ENCODE measurements around the gene EFCAB7. TPM values are rescaled to one million over a fixed set of nuclear protein-coding genes. Genes with fewer than 3 reads are reported as not detected.
A peak's percentile ranks its signal among the peaks of the same experiment; 100 is the strongest.

The EFCAB7 gene
- total RNA-seq, 3 donors from 2014 or later = 5.6 to 15.1 (median 12.5) TPM

GRCh38 chr1:63545780-63546179 lies 22.5 kb downstream of the EFCAB7 start:
- intact Hi-C loops (cut with DNase I; ENCODE audit: low total_unique reads) = no loop called here
- H3K36me3 ChIP-seq = no peaks in the 10 kb centered on the region
- no peak for DNase-seq (ENCODE audit: low spot score in 2 of 2)
- H3K9me3 ChIP-seq = no peaks in the 10 kb centered on the region
- TF ChIP-seq, protein P1, sequence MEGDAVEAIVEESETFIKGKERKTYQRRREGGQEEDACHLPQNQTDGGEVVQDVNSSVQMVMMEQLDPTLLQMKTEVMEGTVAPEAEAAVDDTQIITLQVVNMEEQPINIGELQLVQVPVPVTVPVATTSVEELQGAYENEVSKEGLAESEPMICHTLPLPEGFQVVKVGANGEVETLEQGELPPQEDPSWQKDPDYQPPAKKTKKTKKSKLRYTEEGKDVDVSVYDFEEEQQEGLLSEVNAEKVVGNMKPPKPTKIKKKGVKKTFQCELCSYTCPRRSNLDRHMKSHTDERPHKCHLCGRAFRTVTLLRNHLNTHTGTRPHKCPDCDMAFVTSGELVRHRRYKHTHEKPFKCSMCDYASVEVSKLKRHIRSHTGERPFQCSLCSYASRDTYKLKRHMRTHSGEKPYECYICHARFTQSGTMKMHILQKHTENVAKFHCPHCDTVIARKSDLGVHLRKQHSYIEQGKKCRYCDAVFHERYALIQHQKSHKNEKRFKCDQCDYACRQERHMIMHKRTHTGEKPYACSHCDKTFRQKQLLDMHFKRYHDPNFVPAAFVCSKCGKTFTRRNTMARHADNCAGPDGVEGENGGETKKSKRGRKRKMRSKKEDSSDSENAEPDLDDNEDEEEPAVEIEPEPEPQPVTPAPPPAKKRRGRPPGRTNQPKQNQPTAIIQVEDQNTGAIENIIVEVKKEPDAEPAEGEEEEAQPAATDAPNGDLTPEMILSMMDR (IDR thresholded peaks at IDR 0.05) = no peak
- TF ChIP-seq POLR2AphosphoS5 (IDR thresholded peaks at IDR 0.05) (no peak), POLR2A (IDR thresholded peaks at IDR 0.05) (no peak)
- H3K27ac ChIP-seq = no peak overlapping the region
- H3K4me3 ChIP-seq = no peak overlapping the region
- no peaks in the 10 kb centered on the region for H3K27me3 ChIP-seq
- no peaks in the 10 kb centered on the region for H3K4me1 ChIP-seq

DNA sequence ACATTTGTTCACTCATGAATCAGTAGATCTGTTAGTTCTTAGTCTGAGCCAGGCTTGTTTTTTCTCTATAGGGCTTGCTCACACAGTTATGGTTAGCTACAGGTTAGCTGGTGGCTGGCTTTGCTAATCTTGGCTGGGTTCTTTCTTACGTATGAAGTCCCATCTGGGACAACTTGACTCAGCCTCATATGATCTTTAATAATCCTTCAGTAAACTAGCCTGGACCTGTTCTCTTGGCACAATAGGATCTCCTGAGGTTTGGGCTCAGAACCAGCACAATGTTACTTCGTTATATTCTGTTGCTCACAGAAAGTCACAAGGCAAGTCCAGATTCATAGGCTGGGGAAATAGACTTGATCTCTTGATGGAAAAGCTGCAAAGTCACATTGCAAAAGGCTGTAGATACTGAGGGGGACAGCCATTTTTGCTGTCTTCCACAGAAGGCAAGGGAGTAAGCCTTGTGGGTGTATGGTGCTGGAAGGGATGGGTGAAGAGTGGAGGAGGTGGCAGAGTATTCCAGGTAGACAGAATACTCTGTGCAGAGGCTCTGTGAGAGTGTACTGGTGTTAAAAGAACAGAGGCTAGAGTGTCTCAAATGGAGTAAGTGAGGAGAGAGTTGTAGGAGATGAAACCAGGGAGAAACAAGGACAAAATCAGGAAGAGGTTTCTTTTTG lies 24.4 kb downstream of the EFCAB7 start:
- no peaks in the 10 kb centered on the region for H3K36me3 ChIP-seq
- peak in 1 of 3 donors; percentile 10 for TF ChIP-seq POLR2AphosphoS5 (IDR thresholded peaks at IDR 0.05)
- TF ChIP-seq, protein P1 (IDR thresholded peaks at IDR 0.05) = no peak
- no peaks in the 10 kb centered on the region for H3K27me3 ChIP-seq
- intact Hi-C loops (cut with DNase I; ENCODE audit: low total_unique reads) = no loop called here
- H3K4me1 ChIP-seq = no peaks in the 10 kb centered on the region
- H3K27ac ChIP-seq = peak overlapping the region; percentile 52 to 81
- peak in 1 of 2 donors; percentile 60 for DNase-seq (ENCODE audit: low spot score in 2 of 2)
- no peaks in the 10 kb centered on the region for H3K9me3 ChIP-seq
- no peak overlapping the region for H3K4me3 ChIP-seq

GRCh38 chr1:63548303-63548702 lies 25.0 kb downstream of the EFCAB7 start:
- Histone ChIP-seq H3K4me3 (no peak overlapping the region), H3K36me3 (no peaks in the 10 kb centered on the region), H3K27ac (peak overlapping the region; percentile 52 to 81), H3K27me3 (no peaks in the 10 kb centered on the region), H3K9me3 (no peaks in the 10 kb centered on the region), H3K4me1 (no peaks in the 10 kb centered on the region)
- intact Hi-C loops (cut with DNase I; ENCODE audit: low total_unique reads) = no loop called here
- no peak for DNase-seq (ENCODE audit: low spot score in 2 of 2)
- TF ChIP-seq, protein P1 (IDR thresholded peaks at IDR 0.05) = no peak
- TF ChIP-seq POLR2A (IDR thresholded peaks at IDR 0.05) (no peak), POLR2AphosphoS5 (IDR thresholded peaks at IDR 0.05) (no peak)

GRCh38 chr1:63548877-63549276 lies 25.6 kb downstream of the EFCAB7 start:
- Histone ChIP-seq H3K4me1 (no peaks in the 10 kb centered on the region), H3K4me3 (no peak overlapping the region), H3K36me3 (no peaks in the 10 kb centered on the region), H3K27me3 (no peaks in the 10 kb centered on the region), H3K27ac (peak overlapping the region; percentile 15 to 52), H3K9me3 (no peaks in the 10 kb centered on the region)
- no peak for DNase-seq (ENCODE audit: low spot score in 2 of 2)
- TF ChIP-seq, protein P1 (IDR thresholded peaks at IDR 0.05) = no peak
- TF ChIP-seq POLR2AphosphoS5 (IDR thresholded peaks at IDR 0.05) (no peak), POLR2A (IDR thresholded peaks at IDR 0.05) (no peak)
- intact Hi-C loops (cut with DNase I; ENCODE audit: low total_unique reads) = no loop called here

DNA sequence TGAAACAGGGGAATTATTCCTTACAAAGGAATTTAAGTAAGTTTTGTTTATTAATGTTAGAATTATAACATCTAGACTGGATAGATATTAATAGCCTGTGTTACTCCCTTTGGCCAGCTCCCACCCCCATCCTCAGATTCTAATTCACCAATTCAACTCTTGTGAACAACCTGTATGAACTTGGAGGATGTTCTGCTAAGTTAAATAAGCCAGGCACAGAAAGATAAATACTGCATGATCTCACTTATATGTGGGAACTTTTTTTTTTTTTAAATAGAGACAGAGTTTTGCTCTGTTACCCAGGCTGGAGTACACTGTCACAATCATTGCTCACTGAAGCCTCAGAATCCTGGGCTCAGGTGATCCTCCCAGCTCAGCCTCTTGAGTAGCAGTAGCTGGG lies 32.2 kb downstream of the EFCAB7 start:
- no peaks in the 10 kb centered on the region for H3K27me3 ChIP-seq
- H3K4me3 ChIP-seq = no peak overlapping the region
- TF ChIP-seq POLR2AphosphoS5 (IDR thresholded peaks at IDR 0.05) (no peak), POLR2A (IDR thresholded peaks at IDR 0.05) (no peak)
- TF ChIP-seq, protein P1 (IDR thresholded peaks at IDR 0.05) = no peak
- H3K36me3 ChIP-seq = no peaks in the 10 kb centered on the region
- H3K27ac ChIP-seq = no peak overlapping the region
- no peak for DNase-seq (ENCODE audit: low spot score in 2 of 2)
- H3K9me3 ChIP-seq = no peaks in the 10 kb centered on the region
- intact Hi-C loops (cut with DNase I; ENCODE audit: low total_unique reads) = no loop called here
- H3K4me1 ChIP-seq = no peaks in the 10 kb centered on the region

Data from breast epithelium (tissue), 4 donors.